Measurements from ENCODE around the gene KCNMA1. TPM values are rescaled to one million over a fixed set of nuclear protein-coding genes. Genes with fewer than 3 reads are reported as not detected.
A peak's percentile ranks its signal among the peaks of the same experiment; 100 is the strongest.

The KCNMA1 gene
- total and polyA plus RNA-seq, 5 experiments from 2014 or later, result not detected

DNA sequence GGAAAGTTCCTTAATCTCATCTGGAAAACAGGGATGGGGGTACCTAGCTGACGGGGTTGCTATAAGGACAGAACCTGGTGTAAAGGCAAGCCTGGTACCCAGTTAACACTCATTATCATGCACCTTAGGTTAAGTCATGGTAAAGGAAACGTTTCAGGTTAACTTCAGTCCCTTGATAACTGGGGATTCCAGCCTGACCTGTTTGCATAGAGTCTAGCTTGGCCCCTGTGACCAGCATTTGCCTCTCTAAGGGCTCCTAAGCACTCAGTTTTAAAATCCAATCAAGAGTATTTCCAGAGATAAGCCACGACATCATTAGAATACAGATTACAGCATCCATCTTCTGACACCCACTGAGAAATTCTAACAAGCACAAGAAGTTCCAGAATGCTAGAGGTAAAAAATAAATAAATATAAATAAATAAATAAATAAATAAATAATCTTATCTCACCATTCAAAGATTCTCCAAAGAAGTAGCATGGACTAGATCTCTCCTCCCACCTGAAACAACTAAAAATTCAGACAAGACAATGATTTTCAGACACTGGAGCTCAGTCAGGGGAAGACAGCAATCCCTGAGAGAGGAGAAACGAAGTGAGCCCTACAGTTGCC, 184.6 kb downstream of the KCNMA1 start:
- H3K36me3 Mint-ChIP-seq, result no peaks in the 10 kb centered on the region
- H3K4me1 Mint-ChIP-seq, result no peaks in the 10 kb centered on the region
- H3K9me3 Mint-ChIP-seq, result no peaks in the 10 kb centered on the region
- DNase-seq (no peak), ATAC-seq (no peak)
- POLR2A ChIA-PET, result interaction anchor here (0.7 kb wide), 1 partner anchor 31 kb away, joined by 3 read pairs; no protein-coding TSS in a partner anchor
- H3K4me3 Mint-ChIP-seq, result no peak overlapping the region
- no peak overlapping the region for H3K27ac Mint-ChIP-seq
- peaks cover 0 to 8% (median 0%) of the 10 kb centered on the region in 5 donors for H3K27me3 Mint-ChIP-seq

DNA sequence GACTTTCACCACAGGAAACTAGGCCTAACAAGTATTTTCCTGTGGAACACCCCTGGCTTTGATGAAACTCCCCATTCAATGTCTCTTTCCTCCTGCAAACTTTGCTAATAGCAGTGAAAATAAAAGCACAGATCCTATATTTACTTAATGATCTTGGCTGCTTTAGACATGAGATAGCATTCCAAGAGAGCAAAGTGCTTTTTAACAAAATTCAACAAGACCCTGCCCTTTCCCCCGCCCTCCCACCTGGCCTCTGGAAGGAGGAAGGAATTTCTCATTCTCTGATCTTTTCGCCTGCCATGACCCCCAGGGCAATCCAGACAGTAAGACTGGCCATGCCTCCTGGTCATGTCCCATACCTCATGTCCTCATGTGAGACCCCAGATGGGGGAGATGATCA, 185.7 kb downstream of the KCNMA1 start:
- DNase-seq, result no peak
- POLR2A ChIA-PET, result no interaction called here
- H3K27me3 Mint-ChIP-seq, result peaks cover 0 to 4% (median 0%) of the 10 kb centered on the region in 5 donors
- no peaks in the 10 kb centered on the region for H3K36me3 Mint-ChIP-seq
- H3K27ac Mint-ChIP-seq, result no peak overlapping the region
- no peak for ATAC-seq
- H3K9me3 Mint-ChIP-seq, result no peaks in the 10 kb centered on the region
- no peaks in the 10 kb centered on the region for H3K4me1 Mint-ChIP-seq
- no peak overlapping the region for H3K4me3 Mint-ChIP-seq

DNA sequence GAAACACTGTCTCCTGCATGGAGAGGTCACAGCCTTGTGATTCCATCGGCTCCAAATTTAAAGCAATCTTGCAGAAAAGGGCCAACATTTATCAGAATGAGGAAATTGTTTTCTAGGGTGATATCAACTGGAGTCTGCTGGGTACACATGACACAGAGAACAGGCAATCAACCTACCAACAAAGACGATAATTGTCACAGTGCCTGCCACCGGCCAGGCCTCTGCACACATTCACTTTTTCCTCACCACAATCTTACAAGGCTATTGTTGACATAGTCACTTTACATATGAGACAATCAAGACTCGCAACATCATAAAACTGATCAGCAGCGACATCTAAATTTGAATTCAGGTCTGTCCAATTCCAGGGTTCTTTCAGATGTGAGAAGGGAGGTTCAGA, 189.4 kb downstream of the KCNMA1 start:
- Mint-ChIP-seq H3K9me3 (no peaks in the 10 kb centered on the region), H3K36me3 (no peaks in the 10 kb centered on the region), H3K27me3 (peaks cover 0 to 2% (median 0%) of the 10 kb centered on the region in 5 donors), H3K4me1 (no peaks in the 10 kb centered on the region), H3K4me3 (no peak overlapping the region), H3K27ac (no peak overlapping the region)
- DNase-seq, result no peak
- POLR2A ChIA-PET, result no interaction called here
- ATAC-seq, result no peak

DNA sequence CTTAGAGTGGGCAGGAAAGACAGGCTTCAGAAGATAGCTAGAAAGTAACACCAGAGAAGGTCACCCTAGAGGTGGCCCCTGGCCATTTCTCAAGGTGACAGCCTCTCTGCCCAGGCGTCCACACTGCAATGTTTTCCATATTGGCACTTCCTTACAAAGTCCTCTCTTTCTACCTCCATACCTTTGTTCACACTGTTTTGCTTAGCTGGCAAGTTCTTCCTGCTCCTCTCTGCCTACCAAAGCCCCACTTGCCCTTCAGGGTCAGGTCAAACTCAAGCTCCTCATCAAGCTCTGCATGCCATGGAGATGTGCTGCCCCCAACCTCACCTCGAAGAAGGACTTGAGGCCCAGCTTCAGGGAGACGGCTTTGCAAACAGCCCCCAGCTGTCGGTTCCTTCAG, 190.9 kb downstream of the KCNMA1 start:
- H3K4me1 Mint-ChIP-seq, result no peaks in the 10 kb centered on the region
- ATAC-seq, result no peak
- H3K36me3 Mint-ChIP-seq, result no peaks in the 10 kb centered on the region
- peaks cover 0 to 8% (median 0%) of the 10 kb centered on the region in 5 donors for H3K27me3 Mint-ChIP-seq
- POLR2A ChIA-PET, result no interaction called here
- H3K9me3 Mint-ChIP-seq, result no peaks in the 10 kb centered on the region
- H3K4me3 Mint-ChIP-seq, result no peak overlapping the region
- H3K27ac Mint-ChIP-seq, result no peak overlapping the region
- no peak for DNase-seq

DNA sequence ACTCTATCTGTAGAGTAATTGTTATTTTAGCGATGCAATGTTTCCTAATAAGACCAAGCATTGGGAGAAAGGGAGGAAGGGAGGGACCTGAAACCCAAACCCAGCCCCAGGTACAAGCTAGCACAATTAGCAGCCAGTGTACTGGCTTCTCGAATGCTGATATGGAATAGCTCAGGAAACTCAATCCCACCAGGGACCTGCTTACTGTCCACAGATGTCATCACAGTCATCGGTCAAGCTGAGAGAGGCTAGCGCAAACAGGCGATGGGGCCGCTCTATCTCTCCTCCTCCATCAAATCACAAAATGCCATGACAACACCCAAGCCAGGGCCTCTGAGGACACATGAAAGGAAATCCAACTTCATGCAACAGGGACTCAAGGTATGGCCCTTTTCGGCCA, 192.1 kb downstream of the KCNMA1 start:
- ATAC-seq (no peak), DNase-seq (no peak)
- Mint-ChIP-seq H3K4me1 (no peaks in the 10 kb centered on the region), H3K27ac (no peak overlapping the region), H3K27me3 (peaks cover 0 to 8% (median 0%) of the 10 kb centered on the region in 5 donors), H3K36me3 (no peaks in the 10 kb centered on the region), H3K4me3 (no peak overlapping the region), H3K9me3 (no peaks in the 10 kb centered on the region)
- POLR2A ChIA-PET, result no interaction called here

DNA sequence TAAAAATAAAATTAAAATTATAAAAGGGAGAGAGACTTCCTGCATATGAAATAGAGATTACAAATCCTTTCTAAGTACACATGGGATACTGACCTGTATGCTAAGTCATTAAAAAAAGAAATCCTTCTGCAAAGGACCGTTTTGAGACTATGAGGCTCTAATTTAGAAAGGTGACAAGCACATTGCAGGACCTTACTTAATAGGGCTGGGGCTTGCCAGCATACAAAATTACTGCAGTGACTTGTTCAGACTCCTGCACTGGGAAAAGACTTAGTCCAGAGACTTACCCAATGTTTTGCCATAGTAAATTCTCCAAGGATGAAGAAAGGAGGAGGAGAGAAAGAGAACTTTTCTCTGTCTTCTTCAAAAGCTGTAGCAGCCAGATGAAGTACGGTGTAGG, 193.6 kb downstream of the KCNMA1 start:
- ATAC-seq (no peak), DNase-seq (no peak)
- Mint-ChIP-seq H3K27ac (no peak overlapping the region), H3K36me3 (no peaks in the 10 kb centered on the region), H3K9me3 (no peaks in the 10 kb centered on the region), H3K4me3 (no peak overlapping the region), H3K27me3 (peaks cover 0 to 8% (median 0%) of the 10 kb centered on the region in 5 donors), H3K4me1 (no peaks in the 10 kb centered on the region)
- POLR2A ChIA-PET, result no interaction called here

DNA sequence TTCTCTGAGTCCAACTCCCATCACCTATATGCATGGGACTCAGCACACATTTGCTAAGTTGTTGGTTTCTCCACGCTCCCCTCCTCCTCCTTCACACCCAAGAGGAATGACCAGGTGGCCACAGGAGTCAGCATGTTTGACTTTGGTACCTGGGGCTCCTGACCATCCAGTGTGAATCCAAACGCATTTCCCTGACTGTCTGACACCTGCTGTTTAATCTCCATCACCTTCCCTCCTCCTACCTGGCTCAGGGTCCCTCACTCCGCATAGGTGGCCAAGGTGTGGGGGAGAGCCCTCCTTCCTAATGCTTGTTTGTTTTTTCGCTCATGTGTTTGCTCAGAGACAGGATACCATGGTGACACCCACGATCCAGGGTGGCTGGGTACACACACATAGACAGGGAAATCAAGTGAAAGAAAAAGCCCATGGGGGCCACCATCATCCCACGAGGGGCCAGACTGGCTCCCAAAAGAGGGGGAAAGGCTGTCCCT, 194.9 kb downstream of the KCNMA1 start:
- H3K27me3 Mint-ChIP-seq, result peaks cover 0 to 8% (median 0%) of the 10 kb centered on the region in 5 donors
- ATAC-seq, result no peak
- H3K36me3 Mint-ChIP-seq, result no peaks in the 10 kb centered on the region
- no peaks in the 10 kb centered on the region for H3K4me1 Mint-ChIP-seq
- H3K4me3 Mint-ChIP-seq, result no peak overlapping the region
- DNase-seq, result no peak
- H3K27ac Mint-ChIP-seq, result peak overlapping the region in 1 of 10 donors; percentile 9
- no peaks in the 10 kb centered on the region for H3K9me3 Mint-ChIP-seq
- POLR2A ChIA-PET, result no interaction called here

DNA sequence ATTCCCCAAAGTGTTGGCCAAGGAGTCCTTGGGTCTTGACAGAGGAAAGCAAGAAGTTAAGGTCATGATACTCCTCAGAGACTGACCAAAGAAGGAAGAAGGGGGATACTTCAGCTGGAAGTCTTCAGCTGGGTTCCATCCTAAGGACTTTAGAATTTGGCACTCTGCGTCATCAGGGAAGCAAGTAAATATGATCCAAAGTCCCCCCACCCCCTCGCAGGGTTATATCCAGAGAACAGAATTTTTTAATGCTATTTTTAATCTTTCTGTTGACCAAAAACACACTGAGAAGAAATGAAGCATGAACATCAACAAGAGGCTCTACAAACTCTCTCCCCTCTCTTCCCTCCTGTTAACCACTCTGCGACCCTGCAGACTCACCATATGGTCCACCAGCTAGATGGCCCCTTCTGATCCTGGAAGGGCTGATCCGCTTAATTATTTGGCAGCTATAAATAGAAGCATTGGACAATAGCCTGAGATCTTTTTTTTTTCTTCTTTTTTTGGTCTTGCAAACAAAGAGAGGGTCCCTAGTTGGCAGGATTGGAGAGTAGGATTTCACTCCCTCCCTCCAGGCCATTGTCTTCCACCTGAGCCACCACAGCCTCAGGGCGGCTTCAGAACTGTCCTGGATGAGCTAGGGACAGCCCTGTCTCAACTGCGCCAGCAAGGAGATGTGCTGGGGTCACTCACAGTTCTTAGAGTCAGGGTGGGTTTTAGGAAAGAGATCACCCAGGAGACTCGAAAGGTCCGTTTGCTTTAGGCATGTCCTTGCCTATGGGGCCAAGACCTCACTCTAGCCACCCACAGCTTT, 196.0 kb downstream of the KCNMA1 start:
- DNase-seq (no peak), ATAC-seq (no peak)
- peaks cover 0 to 8% (median 0%) of the 10 kb centered on the region in 5 donors for H3K27me3 Mint-ChIP-seq
- H3K4me3 Mint-ChIP-seq, result no peak overlapping the region
- H3K36me3 Mint-ChIP-seq, result no peaks in the 10 kb centered on the region
- H3K4me1 Mint-ChIP-seq, result no peaks in the 10 kb centered on the region
- H3K27ac Mint-ChIP-seq, result no peak overlapping the region
- POLR2A ChIA-PET, result no interaction called here
- no peaks in the 10 kb centered on the region for H3K9me3 Mint-ChIP-seq

DNA sequence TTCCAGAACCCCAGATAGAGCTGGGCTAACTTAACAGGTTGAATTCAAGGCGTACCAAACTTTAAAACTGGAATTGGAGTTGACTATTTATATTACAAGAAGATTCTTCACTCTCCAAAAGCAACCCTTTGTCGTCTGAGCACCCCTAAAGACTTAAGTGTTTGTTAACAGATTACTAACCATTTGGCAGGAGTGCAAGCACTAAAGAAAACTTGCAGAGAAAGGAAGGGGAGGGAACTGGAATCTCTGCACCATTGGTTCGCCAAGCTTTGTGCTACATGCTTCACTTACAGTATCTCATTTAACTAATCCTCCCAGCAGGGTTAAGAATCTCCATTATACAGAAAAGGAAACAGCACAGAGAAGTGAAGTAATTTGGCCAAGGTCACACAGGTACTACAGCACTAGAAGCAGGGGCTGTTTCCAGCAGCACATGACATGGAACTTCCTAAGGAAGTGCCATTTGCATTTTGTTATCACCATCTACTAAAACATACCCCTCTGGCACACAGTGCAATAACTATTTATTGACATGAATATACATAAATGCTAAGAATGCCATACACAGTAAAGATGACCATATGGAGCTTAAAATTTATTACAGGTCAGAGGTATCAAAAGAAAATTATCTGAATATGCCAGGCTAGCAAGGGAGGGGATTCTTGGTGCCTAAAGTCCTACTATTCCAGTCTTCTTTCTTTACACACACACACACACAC, 201.2 kb downstream of the KCNMA1 start:
- Mint-ChIP-seq H3K4me1 (no peaks in the 10 kb centered on the region), H3K27me3 (peaks cover 0 to 1% (median 0%) of the 10 kb centered on the region in 5 donors), H3K9me3 (no peaks in the 10 kb centered on the region), H3K4me3 (no peak overlapping the region), H3K36me3 (no peaks in the 10 kb centered on the region), H3K27ac (no peak overlapping the region)
- ATAC-seq (no peak), DNase-seq (no peak)
- POLR2A ChIA-PET, result no interaction called here

DNA sequence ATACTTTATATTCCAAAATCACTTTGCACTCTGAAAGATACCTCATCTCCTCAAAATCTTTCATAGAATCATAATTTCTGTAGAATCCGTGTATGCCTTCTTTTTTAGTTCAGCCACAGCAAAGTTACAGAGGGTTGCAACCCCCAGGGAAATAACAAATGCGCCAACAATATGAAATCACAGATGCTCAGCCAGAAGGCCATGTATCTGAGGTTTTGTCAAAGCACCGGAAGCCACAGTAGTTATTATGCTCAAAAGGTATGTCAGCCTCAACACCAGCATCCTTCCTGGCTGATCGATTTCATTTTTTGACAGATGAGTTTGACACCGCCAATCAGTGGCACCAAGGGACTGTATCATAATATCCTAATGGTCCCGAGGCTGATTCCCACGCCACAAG, 204.1 kb downstream of the KCNMA1 start:
- no peaks in the 10 kb centered on the region for H3K4me1 Mint-ChIP-seq
- peak overlapping the region in 1 of 10 donors; percentile 3 for H3K27ac Mint-ChIP-seq
- no peak overlapping the region for H3K4me3 Mint-ChIP-seq
- POLR2A ChIA-PET, result no interaction called here
- H3K36me3 Mint-ChIP-seq, result no peaks in the 10 kb centered on the region
- DNase-seq (no peak), ATAC-seq (no peak)
- peaks cover 0 to 5% (median 2%) of the 10 kb centered on the region in 5 donors for H3K27me3 Mint-ChIP-seq
- no peaks in the 10 kb centered on the region for H3K9me3 Mint-ChIP-seq

DNA sequence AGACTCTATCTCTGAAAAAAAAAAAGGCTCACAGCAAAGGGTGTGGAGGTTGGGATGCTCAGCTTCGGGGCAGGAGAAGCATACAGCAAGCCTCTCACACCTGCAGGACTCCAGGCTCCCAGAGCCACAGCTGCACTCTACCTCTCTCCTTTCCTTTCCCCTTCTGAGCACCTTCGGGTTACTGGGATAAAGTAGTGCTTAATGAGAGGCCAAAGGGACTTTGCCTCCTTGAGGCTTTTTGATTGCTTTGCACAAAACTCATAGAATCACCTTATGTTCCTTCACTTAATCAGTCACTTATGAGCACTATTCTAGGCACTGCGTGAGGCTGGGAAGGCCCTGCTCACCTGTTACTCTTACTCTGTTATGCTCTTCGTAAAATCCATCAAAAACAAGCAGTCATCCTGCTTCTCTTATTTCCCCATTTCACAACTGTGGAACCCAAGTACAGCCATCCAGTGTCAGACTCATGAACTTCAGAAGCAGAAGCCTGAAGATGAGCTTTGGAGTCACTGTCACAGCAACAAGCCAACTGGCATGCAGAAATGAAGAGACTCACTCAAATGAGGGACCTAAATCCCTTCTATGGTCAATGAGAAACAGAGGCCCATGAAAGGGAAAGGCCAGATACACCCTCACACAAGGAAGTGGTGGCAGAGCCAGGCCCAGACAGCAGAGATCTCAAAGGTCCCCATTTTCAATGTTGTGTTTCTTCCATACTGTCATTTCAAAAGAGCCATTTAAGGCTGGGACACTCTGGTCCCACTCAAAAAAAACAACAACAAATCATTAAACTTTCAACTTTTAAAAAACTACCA, 205.4 kb downstream of the KCNMA1 start:
- H3K27me3 Mint-ChIP-seq, result peaks cover 0 to 11% (median 4%) of the 10 kb centered on the region in 5 donors
- H3K4me1 Mint-ChIP-seq, result no peaks in the 10 kb centered on the region
- DNase-seq, result no peak
- no peak overlapping the region for H3K4me3 Mint-ChIP-seq
- no peaks in the 10 kb centered on the region for H3K9me3 Mint-ChIP-seq
- H3K36me3 Mint-ChIP-seq, result no peaks in the 10 kb centered on the region
- no peak overlapping the region for H3K27ac Mint-ChIP-seq
- ATAC-seq, result no peak
- POLR2A ChIA-PET, result no interaction called here

DNA sequence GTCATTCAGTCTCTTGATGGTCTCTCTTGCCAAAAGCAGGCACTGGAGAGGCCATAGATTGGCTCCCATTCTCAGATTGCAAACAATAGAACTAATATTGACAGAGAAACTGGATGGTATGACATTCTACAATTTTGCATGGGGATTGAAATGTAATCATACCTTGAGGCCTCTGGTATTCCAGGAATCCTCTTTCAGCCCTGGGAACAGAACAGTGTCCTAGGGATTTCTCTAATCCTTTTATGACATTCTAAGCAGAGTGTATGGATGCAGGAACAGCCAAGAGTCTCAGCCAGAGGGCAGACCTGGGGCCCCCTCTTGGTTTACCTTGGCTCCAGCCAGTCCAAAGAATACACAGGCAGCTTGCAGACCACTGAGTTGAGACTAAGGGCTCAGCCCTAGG, 206.4 kb downstream of the KCNMA1 start:
- no peak for DNase-seq
- Mint-ChIP-seq H3K27me3 (peaks cover 0 to 11% (median 4%) of the 10 kb centered on the region in 5 donors), H3K4me1 (no peaks in the 10 kb centered on the region), H3K4me3 (no peak overlapping the region), H3K9me3 (no peaks in the 10 kb centered on the region), H3K27ac (no peak overlapping the region), H3K36me3 (no peaks in the 10 kb centered on the region)
- POLR2A ChIA-PET, result no interaction called here
- ATAC-seq, result no peak

Data from naive thymus-derived CD8-positive, alpha-beta T cell (primary cell).